C1 segment of cervical spinal cord (tissue), 14 donors: ENCODE data around the gene IZUMO2.
"Not testable (repeated sequence)": the region's sequence is repeated elsewhere in the genome, so short reads cannot be mapped to it uniquely, and the experiment has no call there.

Experiments
- DNase-seq, 14 donors: peaks; one replicate each; lab custom pipeline; 2025; lab: John Stamatoyannopoulos, UW

Gene IZUMO2

DNA sequence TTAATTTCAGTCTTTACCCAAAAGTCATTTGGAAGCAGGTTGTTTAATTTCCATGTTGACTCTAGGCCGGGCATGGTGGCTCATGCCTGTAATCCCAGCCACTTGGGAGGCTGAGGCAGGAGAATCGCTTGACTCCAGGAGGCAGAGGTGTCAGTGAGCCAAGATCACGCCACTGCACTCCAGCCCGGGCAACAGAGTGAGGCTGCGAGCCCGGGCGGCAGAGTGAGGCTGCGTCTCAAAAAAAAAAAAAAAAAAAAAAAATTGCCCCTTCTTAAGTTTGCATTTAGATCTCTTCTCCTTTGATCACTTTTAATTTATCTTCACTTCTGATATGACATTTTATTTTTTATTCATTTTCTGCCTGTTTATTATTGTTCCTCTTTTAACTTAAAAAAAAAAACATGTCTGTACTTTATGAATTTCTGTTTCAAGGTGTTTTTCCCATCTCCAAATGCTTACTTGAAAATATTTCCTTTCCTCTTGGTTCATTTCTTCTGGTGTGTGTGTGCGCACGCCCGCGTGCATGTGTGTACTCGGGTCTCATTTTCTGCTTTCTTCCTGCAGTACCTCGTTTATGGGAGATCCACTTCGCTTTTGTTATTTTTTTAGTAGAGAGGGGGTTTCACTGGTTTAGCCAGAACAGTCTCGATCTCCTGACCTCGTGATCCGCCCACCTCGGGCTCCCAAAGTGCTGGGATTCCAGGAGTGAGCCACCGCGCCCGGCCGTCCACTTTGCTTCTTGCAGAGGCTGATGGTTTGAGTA is 26.3 kb downstream of the IZUMO2 start:
- DNase-seq, result not testable (repeated sequence)

DNA sequence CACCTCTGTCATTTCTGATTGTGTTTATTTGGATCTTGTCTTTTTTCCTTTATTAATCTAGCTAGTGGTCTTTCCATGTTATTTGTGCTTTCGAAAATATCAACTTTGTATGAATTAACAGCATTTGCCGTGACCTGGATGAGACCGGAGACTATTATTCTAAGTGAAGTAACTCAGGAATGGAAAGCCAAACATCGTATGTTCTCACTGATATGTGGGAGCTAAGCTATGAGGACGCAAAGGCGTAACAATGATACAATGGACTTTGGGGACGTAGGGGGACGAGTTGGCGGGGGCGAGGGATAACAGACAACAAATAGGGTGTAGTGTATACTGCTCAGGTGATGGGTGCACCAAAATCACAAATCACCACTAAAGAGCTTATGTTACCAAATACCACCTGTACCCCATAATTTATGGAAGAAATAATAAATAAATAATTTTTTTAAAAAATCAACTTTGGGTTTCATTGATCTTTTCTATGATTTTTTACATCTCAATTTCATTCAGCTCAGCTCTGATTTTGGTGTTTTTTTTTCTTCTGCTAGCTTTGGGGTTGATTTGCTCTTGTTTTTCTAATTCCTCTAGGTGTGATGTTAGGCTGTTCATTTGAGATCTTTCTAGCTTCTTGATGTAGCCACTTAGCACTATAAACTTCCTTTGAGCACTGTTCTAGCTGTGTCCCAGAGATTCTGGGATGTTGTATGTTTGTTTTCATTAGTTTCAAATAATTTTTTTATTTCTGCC is 27.1 kb downstream of the IZUMO2 start:
- not testable (repeated sequence) for DNase-seq

DNA sequence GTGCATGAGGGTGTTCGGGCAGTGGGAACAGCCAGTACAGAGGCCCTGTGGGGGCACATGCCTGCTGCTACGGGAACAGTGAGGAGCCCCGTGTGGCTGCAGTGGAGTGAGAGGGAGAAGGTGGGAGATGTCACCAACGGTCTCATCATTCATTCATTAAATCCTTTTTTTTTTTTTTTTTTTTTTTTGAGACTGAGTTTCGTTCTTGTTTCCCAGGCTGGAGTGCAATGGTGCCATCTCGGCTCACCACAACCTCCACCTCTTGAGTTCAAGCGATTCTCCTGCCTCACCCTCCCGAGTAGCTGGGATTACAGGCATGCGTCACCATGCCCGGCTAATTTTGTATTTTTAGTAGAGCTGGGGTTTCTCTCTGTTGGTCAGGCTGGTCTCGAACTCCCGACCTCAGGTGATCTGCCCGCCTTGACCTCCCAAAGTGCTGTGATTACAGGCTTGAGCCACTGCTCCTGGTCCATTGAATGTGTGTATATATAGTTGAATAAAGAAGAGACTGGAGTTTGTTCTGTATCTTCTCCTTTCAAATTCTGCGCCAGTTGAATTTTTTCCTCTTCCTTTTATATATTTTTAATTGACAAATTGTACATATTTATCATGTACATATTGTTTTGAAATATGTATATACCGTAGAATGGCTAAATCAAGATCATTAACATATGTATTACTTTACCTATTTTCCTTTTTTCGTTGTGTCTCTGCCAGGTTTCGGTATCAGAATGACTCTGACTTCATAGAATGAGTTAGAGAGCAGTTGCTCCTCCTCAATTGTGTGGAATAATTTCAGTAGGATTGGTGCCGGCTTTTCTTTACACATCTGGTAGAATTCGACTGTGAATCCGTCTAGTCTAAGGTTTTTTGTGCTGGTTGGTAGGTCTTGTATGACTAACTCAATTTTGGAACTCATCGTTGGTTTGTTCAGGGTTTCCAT is 28.0 kb downstream of the IZUMO2 start:
- not testable (repeated sequence) for DNase-seq

DNA sequence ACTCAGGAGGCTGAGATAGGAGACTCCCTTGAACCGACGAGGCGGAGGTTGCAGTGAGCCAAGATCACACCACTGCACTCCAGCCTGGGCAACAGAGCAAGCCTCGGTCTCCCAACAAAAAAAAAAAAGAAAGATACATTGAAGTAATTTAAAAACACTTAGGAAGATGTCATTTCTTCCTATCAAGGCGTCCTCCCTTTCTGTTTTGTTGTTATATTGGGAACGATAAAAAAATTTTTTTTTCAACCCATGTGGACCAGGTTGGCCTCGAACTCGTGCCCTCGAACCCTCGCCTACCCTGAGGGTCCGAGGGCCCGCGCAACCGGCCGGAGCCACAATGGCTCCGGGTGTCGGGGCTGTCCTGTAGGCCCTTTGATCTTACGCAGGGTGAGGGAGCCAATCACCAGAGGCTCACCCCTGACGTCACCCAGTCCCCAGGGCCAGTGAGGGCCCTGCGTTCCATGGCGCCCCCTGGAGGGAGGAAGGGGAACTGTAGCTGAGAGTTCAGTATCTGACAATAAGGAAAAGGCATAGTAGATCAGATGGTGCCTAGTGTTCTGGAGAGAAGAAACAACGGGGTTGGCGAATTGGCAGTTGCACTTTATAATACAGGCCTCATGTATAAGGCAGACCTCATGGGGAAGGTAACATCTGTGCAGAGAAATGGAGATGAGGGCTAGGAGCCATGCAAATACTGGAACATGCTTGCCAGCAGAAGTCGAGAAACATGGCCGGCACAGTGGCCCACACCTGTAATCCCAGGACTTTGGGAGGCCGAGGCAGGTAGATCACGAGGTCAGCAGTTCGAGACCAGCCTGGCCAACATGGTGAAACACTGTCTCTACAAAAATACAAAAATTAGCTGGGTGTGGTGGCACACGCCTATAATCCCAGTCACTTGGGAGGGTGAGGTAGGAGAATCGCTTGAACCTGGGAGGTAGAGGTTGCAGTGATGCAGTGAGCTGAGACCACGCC is 29.3 kb downstream of the IZUMO2 start:
- DNase-seq, result not testable (repeated sequence)

DNA sequence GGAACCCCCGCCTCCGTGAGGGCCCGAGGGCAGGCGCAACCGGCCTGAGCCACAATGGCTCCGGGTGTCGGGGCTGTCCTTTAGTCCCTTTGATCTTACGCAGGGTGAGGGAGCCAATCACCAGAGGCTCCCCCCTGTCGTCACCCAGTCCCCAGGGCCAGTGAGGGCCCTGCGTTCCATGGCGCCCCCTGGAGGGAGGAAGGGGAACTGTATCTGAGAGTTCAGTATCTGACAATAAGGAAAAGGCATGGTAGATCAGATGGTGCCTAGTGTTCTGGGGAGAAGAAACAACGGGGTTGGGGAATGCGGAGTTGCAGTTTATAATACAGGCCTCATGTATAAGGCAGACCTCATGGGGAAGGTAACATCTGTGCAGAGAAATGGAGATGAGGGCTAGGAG is 59.1 kb downstream of the IZUMO2 start:
- DNase-seq, result not testable (repeated sequence)

DNA sequence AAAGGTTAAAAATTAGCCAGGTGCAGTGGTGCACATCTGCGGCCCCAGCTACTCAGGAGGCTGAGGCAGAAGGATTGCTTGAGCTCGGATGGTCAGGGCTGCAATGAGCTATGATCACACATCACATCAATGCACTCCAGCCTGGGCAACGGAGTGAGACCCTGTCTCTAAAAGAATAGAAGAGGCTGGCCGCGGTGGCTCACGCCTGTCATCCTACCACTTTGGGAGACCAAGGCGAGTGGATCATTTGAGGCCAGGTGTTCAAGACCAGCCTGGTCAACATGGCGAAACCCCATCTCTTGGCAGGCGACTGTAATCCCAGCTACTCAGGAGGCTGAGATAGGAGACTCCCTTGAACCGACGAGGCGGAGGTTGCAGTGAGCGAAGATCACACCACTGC is 59.7 kb downstream of the IZUMO2 start:
- not testable (repeated sequence) for DNase-seq
